Suppressor macrophage treated with lipopolysaccharide for 4 hours (primary cell): ENCODE measurements around the gene JPH2.

Source experiments
- DNase-seq: peaks from one replicate; pipeline ENCODE4 v3.0.0-alpha.2; 2020

Gene JPH2

DNA sequence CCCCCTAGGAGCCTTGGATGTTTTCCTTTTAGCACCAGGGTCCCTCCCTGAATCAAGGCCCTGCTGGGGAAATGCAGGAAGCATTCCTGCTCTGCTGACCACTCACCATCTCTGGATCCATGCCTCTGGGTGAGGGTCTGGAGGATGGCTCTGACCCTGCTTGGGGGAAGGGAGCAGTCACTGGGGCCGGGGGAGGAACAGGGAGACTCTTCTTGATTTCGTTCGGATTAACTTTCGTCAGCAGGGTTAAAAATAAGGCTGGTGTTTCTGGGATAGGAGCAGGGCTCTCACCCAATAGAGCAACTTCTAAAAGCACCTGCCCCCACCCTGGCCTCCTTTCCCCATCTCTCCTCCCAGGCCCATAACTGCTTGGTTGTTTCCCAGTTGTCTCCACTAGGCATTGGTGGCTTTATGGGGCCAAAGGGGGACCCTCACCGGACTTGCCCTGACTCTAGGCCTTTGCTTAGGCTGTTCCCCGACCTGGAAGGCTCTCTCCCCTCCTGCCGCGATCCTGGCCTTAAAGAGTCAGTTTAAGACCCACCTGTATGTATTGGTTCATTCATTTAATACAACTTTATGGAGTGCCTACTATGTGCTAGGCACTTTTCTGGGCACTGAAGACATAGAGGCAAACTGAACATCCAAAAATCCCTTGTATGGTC lies 63.0 kb downstream of the JPH2 start:
- DNase-seq = no peak

DNA sequence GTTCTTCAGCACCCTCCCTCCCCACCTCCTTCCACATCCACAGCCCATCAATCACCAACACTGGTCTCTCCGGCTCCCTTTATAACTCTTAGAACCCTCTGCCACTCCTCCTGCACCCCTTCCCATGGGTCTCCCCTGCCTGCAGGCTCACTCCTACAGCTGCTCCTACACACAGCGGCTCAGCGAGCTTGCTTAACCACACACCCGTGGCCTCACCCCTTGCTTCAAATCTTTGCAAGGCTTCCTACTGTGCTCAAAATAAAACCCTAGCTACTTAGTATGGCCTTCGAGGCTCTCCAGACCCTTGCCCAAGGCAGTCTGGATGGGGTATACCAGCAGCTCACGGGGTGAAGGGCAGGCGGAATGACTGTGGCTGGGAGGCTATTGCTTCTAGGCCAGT lies 63.7 kb downstream of the JPH2 start:
- no peak for DNase-seq

DNA sequence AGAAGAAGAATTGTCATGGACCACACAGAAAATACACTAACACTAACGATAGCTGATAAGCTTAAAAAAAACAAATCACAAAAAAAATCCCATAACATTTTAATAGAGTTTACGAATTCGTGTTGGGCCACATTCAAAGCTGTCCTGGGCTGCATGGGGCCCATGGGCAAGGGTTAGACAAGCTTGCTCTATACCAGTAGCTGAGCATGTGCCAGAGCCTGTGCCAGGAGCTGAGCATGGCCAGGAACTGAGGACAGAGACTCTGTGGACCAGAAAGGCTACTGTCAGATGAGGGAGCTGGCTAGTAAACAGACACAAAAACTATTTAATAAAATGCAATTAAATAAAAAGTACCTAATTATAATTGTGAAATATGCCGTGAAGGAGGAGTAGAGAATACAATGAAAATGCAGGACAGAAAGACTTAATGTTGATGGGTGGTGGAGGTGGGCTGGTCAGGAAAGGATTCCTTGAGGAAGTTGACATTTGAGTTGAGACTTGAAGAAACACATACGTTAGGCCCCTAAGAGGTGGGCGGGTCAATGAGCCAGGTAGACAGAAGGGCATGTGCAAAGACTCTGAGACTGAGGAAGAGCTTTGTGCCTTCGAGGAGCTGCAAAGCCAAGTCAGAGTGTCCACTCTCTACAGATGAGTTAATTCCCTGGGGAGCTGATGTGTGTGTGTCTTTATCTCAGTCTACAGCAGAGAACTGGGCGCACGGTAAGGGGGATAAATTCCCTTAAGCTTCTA lies 66.1 kb downstream of the JPH2 start:
- DNase-seq = no peak

DNA sequence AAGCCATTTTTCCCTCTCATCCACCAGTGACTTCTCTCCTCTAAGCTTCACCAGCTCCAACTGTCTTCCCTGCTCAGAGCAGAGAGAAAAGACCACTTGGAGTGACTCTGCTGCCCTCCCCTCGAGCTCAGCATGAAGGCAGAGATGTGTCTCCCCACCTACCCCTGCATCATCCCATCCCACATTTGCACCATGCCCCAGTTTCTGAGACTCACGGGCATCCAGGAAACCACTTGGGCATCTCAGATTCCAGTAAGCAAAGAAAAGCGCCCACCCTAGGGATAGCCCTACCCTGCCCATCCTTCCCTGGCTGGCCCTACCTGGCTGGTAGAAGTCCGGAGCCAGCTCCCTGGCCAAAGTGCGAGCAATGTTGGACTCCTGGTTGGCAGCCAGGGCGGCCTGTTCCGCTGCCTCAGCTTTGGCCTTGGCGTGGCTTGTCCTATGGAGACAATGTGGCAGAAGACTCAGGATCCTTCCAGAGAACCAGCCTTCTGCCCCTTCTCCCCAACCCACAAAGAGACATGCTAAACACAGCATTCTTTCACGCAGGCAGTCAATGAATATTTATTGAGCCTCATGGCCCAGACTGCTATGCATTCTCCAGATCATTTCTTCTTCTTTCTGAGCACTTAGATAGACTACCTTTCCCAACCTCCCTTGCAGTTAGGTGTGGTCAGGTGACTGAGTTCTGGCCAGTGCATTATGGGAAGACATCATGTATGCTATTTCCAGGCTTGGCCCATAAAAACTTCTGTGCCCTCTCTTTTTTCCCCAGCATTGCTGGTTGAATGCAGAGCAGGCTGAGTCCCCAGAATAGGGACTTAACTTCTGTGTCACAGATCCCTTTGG lies 68.6 kb downstream of the JPH2 start:
- no peak for DNase-seq

DNA sequence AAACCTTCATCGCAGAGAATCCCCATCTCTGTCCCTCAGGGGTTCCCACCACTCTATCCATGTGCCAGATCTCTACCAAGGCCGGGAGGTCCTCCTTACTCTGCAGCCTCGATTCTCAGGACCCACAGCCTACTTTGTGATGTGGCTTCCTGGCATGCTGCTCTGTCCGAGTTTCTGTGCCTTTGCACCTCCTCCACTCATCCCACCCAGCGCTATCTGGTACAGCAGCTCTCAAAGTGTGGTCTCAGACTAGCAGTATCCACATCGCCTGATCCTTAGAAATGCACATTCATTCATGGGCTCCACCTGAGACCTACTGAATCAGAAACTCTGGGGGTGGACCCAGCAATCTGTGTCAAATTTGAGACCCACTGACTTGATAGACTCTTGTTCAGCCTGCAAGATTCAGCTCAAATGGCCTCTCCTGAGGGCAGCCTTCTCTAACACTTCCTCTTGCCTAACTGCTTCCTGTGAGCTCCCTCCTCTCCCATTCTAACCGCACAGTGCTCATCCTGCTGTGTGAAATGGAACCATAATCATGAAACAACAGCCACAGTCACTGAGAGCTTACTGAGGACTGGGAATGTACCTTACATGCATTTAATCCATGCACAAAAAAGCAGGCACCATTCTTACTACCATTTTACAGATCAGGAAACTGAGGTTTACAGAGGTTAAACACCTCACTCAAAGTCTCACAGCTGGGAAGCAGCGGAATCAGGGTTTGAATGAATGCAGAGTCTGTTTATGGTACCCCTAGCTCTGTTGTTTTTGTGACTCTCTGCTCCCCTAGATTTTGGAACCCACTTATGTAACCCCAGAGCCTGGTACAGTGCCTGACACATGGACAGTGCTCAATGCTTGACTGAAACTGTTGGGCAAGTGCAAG lies 69.4 kb downstream of the JPH2 start:
- no peak for DNase-seq

DNA sequence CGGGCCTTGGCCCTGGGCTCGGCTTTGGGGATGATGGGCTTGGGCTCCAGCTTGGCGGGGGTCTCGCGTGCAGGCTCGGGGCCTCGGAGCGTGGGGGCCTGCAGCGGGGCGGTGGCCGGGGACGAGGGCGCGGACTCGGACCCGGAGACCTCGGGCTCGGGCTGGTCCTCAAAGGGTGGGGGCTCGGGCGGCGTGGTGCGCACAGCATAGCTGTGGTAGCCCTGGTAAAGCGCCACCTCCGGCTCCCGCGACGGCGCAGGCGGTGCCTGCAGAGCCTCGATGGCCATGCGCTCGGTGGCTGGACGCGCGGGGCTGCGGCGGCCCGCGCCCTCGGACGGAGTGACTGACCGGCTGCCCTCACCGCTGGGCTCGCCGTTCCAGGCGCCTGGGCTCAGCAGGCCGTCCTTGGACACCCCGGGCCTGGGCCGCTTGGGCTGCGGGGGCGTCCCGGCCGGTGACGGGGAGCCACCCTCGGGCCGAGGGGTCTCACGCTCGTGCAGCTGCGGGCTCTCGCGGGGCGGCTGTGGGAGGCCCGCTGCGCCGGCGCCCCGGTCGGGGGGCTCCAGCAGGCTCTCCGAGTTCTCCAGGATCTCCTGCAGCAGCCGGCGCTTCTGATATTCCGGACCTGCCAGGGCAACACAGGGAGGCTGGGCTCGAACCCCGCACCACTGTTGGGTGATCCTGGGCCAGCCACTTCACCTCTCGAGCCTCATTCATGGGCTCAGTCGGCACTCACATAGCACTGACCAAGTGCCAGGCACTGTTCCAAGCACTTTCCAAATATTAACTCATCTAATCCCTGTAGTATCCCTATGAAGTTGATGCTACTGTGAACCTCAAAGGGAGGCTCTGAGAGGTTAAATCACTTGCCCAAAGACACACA lies 71.0 kb downstream of the JPH2 start:
- DNase-seq = no peak

DNA sequence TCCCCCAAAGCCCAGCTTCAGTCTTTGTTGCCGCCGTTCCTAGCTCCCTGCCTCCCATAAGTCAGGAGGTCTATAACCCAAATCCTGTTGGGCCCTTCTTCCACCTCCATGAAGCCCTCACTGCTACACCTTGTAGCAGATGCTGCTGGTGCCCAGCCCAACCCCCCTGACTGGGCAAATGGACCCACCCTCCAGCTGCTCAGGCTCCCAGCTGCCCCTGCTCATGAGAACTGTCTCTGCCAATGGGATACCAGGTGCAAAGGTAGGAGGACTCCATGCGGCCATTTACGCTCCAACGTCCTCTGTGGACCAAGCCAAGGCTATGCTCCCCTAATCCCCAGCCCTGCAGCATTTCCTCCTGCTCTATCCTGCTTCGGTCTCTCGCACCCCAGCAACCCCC lies 71.8 kb downstream of the JPH2 start:
- DNase-seq = no peak

DNA sequence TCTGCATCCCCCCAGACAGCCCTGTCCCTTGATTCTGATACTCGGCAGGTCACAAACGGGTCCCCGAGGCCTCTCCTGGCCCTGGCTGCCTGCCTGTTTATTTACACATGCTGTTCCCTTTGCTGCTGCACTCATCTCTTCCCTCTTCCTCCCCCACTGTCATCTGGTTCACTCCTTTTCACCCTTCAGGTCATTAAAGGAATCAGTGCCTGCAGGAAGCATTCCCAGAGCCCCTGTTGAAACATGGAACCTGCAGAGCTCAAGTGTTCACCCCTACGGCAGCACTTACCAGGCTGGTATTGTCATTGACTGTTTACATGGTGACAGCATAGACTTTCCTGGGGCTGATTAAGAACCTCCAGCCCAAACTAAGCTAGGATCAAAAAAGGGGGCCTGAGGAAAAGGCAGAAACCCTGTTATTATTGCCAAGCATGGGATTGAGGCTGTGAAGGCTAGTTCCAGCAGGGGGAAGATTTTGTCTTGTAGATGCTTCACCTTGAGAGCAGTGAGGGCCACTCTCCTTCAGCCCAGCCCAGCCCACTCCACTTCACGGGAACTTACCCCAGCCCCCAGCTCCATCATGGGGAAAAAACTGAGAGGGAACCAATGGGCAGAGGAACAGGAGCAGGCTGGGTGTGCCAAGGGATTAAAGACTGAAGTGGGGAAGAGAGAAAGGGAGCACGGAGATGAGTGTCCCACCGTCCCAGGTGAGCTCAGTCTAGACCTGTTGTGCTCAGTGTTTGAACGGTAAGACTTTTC lies 73.2 kb downstream of the JPH2 start:
- DNase-seq = no peak

DNA sequence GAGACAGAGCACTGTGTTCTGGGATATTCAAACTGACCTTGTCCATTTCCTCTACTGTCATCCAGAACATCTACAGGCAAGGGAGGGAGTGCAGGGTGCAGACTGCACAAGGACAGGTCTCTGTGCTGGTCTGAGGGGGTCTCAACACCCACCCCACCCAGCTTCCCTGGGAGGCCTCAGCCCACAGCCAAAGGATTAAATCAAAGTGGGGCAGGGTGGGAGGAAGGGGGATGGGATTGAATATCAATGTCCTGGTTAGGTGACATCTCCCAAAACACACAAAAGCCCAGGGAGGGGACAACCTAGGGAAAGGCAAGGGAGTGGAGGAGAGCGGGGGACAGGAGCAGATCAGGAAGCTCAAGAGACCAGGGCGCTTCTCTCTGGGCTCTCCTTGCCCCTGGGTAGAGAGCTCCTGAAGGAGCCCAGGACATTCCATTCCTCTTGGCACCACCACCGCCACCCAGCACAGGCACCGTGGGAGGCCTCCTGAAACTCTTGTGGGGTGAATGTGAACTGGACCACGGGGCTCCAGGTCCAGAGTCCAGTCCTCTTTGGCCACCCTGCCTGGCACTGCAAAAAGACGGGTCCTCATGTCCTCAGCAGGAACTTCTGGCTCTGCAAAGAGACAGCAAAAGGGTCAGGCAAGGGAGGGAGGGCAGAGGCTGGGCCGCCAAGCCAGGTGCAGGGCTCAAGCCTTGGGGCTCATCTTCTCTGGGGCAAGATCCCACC lies 73.9 kb downstream of the JPH2 start:
- DNase-seq = no peak

DNA sequence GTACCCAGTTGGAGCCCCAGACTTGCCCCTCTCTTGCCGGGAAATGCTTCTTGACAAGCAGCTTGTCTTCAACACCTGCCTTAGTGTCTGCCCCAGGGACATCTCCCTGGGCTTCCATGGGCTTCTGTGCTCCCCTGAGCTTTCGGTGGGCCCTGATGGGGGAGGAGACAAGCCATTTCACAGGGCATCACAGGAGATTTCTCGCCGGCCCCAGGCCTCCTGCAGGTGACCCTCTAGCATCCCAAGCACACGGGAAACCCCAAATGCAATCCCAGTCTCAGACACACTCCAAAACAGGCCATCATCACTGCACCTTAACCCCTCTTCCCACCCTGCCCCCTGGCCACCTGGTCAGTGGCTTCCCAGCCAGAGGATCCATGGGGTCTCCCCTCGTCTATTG lies 74.5 kb downstream of the JPH2 start:
- no peak for DNase-seq

DNA sequence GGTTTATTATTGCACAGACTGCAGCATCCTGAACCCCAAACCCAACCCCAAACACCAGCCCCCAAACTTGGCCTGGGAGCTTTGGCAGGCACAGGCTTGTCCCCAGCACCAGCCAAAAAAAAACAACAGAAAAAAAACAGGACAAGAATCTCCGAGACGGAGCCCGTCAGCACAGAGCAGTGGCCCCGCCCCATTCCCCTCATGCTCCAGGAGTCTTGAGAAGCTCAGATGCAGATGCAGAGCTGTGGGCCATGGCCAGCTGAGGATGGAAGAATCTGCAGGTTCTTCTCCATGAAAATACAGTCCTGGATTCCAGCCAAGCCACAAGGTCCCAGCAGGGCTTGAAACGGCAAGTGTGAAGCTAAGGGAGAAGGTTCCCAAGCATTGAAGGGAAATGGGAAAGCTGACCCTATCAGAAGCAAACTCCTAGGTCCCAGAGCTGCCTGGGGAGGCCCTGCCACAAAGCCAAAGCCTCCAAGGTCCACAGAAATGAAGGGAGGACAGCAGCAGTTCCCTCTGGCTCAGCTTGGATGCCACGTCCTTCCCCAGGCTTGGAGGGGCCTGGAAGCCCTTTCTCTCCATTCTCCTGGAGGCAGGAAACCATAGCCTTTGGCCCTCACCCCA lies 75.2 kb downstream of the JPH2 start:
- no peak for DNase-seq

DNA sequence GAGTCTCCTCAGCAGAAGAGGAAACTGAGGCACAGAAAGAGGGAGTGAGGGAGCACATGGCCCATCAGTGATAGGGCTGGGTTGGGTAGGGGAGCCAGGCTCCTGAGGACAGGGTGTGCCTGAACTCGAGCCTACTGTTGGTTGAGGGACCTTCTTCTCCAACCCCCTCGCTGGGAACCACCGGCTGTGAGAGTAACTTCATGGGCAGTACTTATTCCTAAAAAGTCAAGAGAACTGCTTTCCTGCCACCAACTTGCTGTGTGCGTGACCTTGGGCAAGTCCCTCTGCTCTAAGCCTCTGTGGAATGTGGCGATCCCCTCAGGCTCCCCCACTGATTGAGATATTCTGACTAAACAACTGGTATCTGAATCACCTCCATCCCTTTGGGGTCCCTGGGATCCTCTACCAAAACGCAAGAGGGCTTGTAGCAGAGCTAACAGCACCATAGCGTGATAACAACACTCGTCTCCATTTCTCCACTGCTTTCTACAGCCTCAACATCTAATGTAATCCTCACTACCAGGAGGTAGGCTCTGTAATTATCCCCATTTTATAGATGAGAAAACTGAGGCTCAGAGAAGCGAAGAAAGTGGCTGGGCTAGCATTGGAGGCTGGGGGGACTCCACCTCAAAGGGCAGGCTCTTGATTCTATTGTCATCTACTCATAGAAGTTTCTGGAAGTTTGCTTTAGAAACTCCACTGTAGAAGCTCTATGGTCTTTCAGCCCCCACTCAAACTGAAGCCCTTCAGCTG lies 76.0 kb downstream of the JPH2 start:
- no peak for DNase-seq

DNA sequence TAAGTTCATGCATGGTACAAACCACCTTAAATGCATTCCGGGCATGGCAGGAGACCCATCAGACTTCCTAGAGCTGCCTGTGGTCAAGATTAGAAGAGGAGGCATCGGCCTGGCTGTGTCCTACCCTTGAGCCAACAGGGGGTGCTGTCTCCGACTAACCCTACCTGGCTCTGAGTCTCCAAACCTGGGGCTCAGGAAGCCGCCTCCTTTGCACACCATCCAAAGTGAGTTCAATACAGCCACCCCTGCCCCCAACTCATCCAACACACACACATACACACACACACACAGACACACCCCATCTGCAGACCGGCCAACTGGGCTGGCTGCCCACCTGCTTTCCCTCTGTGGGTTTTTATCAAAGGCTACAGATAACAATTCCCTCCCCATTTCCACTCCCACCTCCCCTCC lies 77.0 kb downstream of the JPH2 start:
- no peak for DNase-seq

DNA sequence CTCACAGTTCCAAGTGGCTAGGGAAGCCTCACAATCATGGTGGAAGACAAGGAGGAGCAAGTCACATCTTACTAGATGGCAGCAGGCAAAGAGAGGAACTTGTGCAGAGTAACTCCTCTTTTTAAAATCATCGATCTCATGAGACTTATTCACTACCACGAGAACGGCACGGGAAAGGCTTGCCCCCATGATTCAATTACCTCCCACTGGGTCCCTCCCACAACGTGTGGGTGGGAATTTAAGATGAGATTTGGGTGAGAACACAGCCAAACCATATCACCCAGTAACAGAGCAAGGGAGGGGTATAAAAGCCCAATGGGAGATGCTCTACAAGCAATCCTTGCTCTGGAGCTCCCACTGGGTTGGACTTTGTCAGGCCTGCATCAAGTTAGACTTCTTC lies 80.4 kb downstream of the JPH2 start:
- no peak for DNase-seq

DNA sequence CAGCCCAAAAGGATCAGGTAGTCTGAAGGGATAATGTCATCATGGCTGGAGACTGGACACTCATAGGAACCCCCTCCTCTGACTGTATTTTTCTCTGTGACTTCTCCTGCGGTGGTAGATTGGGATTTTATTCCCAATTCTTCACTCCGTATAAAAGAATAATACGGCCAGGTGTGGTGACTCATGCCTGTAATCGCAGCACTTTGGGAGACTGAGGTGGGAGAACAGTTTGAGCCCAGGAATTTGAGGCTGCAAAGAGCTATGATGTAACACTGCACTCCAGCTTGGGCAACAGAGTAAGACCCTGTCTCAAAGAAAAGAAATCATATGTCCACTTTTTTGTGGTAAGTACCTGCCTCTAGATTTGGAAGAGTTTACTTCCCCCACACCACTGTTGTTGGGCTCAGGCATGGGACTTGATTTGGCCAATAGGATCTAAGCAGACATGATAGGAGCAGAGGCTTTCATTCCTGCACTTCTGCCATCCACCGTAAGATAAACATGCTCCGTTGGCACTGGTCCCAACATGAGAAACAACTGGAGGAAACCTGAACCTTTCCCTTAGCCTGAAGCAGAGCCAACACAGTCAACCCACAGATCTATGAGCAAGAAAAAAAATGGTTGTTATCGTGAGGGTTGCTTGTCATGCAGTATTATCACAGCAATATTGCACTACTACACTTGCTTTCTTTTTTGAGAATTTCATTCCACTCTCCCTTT lies 82.0 kb downstream of the JPH2 start:
- no peak for DNase-seq

DNA sequence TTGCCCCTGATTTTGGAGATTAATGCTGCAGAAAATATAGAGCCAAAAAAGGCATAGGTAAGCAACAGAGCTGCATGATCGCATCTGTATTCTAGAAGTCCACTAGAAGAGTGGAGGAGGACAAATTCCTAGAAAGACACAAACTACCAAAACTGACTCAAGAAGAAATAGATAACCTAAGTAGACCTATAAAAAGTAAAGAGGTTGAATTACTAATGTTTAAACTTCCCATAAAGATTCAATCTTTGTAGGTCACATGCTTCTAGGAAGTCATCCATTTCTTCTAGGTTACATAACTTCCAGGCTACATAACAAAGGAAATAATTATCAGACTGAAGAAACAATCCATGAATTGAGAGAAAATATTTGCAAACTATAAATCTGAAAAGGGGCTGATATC lies 84.4 kb downstream of the JPH2 start:
- no peak for DNase-seq

DNA sequence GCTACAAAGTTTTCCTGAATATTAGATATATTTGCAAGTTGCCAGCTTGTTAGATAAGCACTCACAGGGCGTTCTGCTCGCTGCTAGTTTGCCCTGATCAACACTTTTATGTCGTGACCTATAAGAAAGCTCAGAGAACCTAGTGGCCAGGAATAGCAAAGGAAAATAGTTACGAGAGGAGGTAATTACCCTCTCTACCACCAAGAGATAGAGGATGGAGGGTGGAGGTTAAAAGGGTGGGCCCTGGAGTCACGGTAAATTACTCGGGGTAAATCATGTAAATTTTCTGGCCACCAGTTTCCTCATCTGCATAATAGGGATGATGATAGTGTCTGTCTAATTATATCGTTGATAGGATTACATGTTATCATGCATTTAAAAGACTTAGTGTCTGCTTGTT lies 87.2 kb downstream of the JPH2 start:
- no peak for DNase-seq

DNA sequence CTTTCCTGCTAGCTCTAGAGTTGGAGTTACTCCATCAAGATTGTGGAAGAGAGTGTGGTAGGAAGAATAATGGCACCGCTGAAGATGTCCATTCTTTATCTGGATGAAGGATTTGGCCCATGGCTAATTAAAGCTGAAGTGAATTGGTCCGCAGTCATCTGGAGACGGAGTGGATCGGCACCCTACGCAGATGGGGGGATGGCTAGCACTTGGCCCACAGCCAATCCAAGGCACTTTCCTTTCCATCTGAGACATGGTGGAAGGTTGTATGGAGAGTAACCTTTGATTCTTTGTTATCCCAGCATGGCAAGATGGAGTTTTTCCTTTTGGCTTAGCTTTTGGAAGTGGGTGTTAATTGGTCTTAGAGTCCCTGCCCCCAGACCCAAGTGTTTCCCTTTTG lies 88.3 kb downstream of the JPH2 start:
- DNase-seq = no peak
